ENCODE measurements around the gene AP2A2. TPM values are rescaled to one million over a fixed set of nuclear protein-coding genes. Genes with fewer than 3 reads are reported as not detected.

AP2A2 gene
- total RNA-seq, 4 donors from 2014 or later, result 33.6 to 76.6 (median 46.4) TPM

GRCh38 chr11:890794-891540 is 34.7 kb upstream of the AP2A2 start:
- 85 to 86% methylated on average over 11 to 27 of the region's 27 CpGs for WGBS, 2 donors
- DNase-seq (ENCODE audit: low spot score in 2 of 2), result no peak
- TF ChIP-seq, protein P1, sequence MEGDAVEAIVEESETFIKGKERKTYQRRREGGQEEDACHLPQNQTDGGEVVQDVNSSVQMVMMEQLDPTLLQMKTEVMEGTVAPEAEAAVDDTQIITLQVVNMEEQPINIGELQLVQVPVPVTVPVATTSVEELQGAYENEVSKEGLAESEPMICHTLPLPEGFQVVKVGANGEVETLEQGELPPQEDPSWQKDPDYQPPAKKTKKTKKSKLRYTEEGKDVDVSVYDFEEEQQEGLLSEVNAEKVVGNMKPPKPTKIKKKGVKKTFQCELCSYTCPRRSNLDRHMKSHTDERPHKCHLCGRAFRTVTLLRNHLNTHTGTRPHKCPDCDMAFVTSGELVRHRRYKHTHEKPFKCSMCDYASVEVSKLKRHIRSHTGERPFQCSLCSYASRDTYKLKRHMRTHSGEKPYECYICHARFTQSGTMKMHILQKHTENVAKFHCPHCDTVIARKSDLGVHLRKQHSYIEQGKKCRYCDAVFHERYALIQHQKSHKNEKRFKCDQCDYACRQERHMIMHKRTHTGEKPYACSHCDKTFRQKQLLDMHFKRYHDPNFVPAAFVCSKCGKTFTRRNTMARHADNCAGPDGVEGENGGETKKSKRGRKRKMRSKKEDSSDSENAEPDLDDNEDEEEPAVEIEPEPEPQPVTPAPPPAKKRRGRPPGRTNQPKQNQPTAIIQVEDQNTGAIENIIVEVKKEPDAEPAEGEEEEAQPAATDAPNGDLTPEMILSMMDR (IDR thresholded peaks at IDR 0.05), result no peak
- H3K4me3 ChIP-seq (ENCODE audit: low read depth, poor library complexity, severe bottlenecking), result no peak overlapping the region
- intact Hi-C loops (cut with DNase I; ENCODE audit: low total_unique reads), result no loop called here

DNA sequence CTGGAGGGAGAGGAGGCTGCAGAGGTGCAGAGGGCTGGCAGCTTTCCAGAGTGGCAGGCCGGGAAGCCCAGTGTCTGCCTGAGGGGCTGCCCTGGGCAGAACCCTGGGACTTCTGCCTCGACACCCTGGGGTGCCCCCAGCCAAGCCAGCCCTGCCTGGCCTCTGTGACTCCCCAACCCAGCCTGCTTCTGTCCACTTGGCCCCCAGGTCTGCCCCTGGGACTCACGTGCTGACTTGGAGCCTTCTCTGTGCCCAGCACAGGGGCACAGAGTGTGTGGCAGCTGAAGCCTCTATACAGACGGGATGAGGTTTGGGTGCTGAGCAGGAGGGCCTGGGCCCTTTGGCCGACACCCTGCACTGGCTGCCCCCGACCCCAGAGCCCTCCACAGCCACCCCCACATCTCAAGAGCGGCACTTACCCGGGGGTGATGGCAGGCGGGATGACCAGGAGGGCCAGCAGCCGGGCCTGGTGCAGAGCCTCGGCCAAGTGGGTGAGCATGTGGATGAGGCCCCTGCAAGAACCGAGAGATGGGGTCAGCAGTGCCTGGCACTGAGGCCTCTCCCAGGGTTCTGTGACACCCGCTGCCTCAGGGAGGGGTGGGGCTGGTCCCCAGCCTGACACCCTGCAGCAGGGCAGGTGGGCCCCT is 32.5 kb upstream of the AP2A2 start:
- WGBS, 2 donors, result 80 to 88% methylated on average over 10 to 13 of the region's 13 CpGs
- intact Hi-C loops (cut with DNase I; ENCODE audit: low total_unique reads), result no loop called here
- no peak for TF ChIP-seq POLR2A (IDR thresholded peaks at IDR 0.05)
- TF ChIP-seq, protein P1 (IDR thresholded peaks at IDR 0.05), result no peak
- no peak overlapping the region for H3K4me3 ChIP-seq (ENCODE audit: low read depth, poor library complexity, severe bottlenecking)
- no peak for DNase-seq (ENCODE audit: low spot score in 2 of 2)

DNA sequence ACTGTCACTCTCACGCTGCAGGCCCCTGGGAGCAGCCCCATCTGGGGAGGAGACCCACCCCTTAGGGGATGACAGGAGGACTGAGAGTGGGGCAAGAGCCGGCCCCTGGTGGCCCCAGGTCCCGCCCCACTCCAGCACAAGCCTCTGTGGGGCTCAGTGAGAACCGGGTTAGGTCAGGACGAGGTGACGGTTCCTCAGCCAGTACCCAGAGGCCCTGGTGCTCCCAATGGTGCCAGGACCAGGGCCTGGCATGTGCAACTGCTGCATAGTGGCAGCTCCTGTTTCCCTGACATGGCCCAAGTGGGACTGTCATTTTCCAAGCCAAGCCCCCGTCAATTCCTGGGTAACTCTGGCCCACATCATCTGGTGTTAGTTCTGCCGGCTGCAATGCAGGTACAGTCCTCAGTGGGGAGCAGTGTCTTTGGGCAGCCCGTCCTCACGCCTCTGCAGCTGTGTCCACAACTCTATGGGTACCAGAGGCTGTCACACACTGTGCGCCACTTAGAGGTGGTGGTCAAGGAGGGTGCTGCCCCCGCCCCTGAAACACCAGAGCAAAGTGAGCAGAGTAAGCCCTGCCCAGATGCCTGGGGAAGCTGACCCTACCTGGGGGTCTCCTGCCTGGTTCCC is 31.0 kb upstream of the AP2A2 start:
- DNase-seq (ENCODE audit: low spot score in 2 of 2), result no peak
- intact Hi-C loops (cut with DNase I; ENCODE audit: low total_unique reads), result no loop called here
- H3K4me3 ChIP-seq (ENCODE audit: low read depth, poor library complexity, severe bottlenecking), result no peak overlapping the region
- 90 to 92% methylated on average over 10 to 11 of the region's 12 CpGs for WGBS, 2 donors
- TF ChIP-seq, protein P1 (IDR thresholded peaks at IDR 0.05), result no peak
- no peak for TF ChIP-seq POLR2A (IDR thresholded peaks at IDR 0.05)

GRCh38 chr11:895331-896110 is 30.1 kb upstream of the AP2A2 start:
- no peak for DNase-seq (ENCODE audit: low spot score in 2 of 2)
- WGBS, 2 donors, result 86% methylated on average over 17 to 23 of the region's 26 CpGs
- TF ChIP-seq, protein P1 (IDR thresholded peaks at IDR 0.05), result no peak
- TF ChIP-seq POLR2A (IDR thresholded peaks at IDR 0.05), result no peak
- H3K4me3 ChIP-seq (ENCODE audit: low read depth, poor library complexity, severe bottlenecking), result no peak overlapping the region
- intact Hi-C loops (cut with DNase I; ENCODE audit: low total_unique reads), result no loop called here

DNA sequence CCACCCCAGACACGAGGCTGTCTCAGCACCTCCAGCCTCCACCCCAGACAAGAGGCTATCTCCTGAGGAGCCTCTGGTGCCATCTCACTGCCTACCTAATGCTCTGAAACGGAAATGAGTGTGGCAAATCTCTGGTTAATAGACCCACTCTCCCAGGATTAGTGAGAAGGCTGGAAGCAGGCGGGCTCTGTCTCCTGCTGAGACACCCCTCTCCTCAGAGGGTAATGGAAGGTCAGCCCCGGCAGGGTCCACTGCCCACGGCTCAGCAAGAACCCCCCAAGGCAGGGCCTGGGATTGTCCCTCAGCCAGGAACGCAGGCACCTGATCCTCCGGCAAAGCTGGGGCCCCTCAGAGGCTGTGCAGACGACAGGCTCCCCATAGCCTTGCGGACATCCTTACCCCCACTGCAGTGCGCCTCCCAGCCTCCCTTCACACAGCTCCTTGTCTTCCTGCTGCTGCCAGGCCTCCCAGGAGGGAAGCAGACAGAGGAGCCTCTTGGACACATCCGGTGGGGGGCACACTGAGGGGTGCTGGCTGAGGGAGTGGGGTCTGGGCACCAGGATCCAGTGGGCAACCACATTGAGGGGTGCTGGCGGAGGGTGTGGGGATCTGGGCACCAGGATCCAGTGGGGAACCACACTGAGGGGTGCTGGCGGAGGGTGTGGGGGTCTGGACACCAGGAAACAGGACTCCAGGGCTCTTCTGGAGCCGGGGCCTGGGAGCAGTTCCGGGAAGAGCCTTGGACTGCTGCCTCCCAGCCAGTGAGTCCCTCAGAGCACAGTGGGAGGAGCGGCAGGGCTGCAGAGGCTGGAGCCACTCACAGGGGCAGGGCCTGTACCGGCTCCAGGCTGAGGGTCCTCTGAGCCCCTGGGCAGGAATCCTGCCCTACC is 28.2 kb upstream of the AP2A2 start:
- intact Hi-C loops (cut with DNase I; ENCODE audit: low total_unique reads), result no loop called here
- no peak overlapping the region for H3K4me3 ChIP-seq (ENCODE audit: low read depth, poor library complexity, severe bottlenecking)
- no peak for DNase-seq (ENCODE audit: low spot score in 2 of 2)
- TF ChIP-seq POLR2A (IDR thresholded peaks at IDR 0.05), result no peak
- 79 to 93% methylated on average over 14 to 16 of the region's 17 CpGs for WGBS, 2 donors

Data from lower leg skin (tissue), 4 donors.